ENCODE data around the gene LRRC37A3. TPM values are rescaled to one million over a fixed set of nuclear protein-coding genes. Genes with fewer than 3 reads are reported as not detected.
"Not testable (repeated sequence)": the region's sequence is repeated elsewhere in the genome, so short reads cannot be mapped to it uniquely, and the experiment has no call there.

LRRC37A3 gene
- total RNA-seq, 2 experiments from 2014 or later: 6.5 to 7.8 TPM

DNA sequence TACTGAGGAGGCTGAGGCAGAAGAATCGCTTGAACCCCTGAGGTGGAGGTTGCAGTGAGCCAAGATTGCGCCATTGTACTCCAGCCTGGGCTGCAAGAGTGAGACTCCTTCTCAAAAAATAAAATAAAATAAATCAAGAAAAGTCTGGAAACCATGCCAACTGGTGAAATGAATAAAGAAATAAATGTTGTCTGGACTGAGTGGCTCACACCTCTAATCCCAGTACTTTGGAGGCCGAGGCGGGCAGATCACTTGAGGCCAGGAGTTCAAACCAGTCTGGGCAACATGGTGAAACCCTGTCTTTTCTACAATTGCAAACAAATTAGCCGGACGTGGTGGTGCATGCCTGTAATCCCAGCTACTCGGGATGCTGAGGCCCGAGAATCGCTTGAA, 744 bp upstream of the LRRC37A3 start:
- peaks cover 15% of the 10 kb centered on the region for H3K4me1 Mint-ChIP-seq
- POLR2A ChIA-PET: no interaction called here
- no peak for DNase-seq
- H3K27me3 Mint-ChIP-seq: no peaks in the 10 kb centered on the region
- CTCF ChIA-PET: interaction anchor here (0.8 to 2.0 kb wide), 18 partner anchors 7 to 350 kb away, joined by 3 to 11 read pairs (median 4); no protein-coding TSS in a partner anchor
- H3K36me3 Mint-ChIP-seq (ENCODE audit: low read depth): peaks cover 2% of the 10 kb centered on the region
- H3K27ac Mint-ChIP-seq: peak overlapping the region; percentile 93
- H3K4me3 Mint-ChIP-seq: peak overlapping the region; percentile 81
- no peaks in the 10 kb centered on the region for H3K9me3 Mint-ChIP-seq

GRCh38 chr17:64918842-64919288, 413 bp downstream of the LRRC37A3 start:
- peak overlapping the region; percentile 93 for H3K27ac Mint-ChIP-seq
- POLR2A ChIA-PET; H3K27me3 Mint-ChIP-seq; H3K9me3 Mint-ChIP-seq; H3K36me3 Mint-ChIP-seq (ENCODE audit: low read depth): not testable (repeated sequence)
- H3K4me3 Mint-ChIP-seq: peak overlapping the region; percentile 81
- DNase-seq: peak; percentile 46
- CTCF ChIA-PET: interaction anchor here (0.6 to 2.0 kb wide), 22 partner anchors 9 to 500 kb away, joined by 3 to 11 read pairs (median 4); no protein-coding TSS in a partner anchor
- peaks cover 15% of the 10 kb centered on the region for H3K4me1 Mint-ChIP-seq

GRCh38 chr17:64917540-64917939, 1.7 kb downstream of the LRRC37A3 start:
- POLR2A ChIA-PET; H3K4me3 Mint-ChIP-seq; H3K27ac Mint-ChIP-seq; DNase-seq; H3K9me3 Mint-ChIP-seq; H3K36me3 Mint-ChIP-seq (ENCODE audit: low read depth); CTCF ChIA-PET; H3K27me3 Mint-ChIP-seq; H3K4me1 Mint-ChIP-seq: not testable (repeated sequence)

DNA sequence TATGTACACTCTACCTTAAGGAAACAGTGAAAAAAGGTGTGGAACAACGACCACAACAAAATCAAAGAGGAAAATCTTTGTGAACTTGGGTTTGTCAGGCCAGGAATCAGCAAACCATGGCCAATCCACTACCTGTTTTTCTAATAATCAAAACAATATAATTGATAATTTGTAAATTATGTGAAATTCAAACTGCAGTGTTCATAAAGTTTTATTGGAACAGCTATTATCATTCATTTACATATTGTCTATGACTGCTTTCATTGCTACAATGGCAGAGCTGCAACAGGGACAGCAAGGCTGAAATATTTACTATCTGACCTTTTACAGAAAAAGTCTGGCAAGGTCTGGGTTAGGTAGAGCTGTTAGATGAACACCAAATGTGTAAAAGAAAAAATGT, 4.0 kb downstream of the LRRC37A3 start:
- H3K27ac Mint-ChIP-seq; H3K9me3 Mint-ChIP-seq; H3K27me3 Mint-ChIP-seq; H3K4me3 Mint-ChIP-seq; H3K36me3 Mint-ChIP-seq (ENCODE audit: low read depth); POLR2A ChIA-PET; CTCF ChIA-PET; DNase-seq; H3K4me1 Mint-ChIP-seq: not testable (repeated sequence)

DNA sequence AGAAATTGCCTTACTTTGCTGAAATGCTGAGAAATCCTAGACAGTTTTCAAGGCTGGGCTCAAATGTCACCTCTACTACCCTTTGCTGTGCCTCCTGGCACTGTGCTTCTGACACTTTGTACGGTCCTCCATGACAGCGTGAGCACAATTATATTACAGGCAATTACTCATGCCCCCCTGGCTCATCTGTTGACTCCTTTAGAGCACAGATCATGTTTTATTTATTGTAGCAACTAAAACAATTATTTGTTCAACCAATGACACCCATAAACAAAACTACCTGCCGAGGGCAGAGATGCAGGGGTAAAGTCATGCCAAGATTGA, 9.1 kb downstream of the LRRC37A3 start:
- H3K27me3 Mint-ChIP-seq; DNase-seq; H3K27ac Mint-ChIP-seq; H3K36me3 Mint-ChIP-seq (ENCODE audit: low read depth); H3K9me3 Mint-ChIP-seq; CTCF ChIA-PET; H3K4me1 Mint-ChIP-seq; POLR2A ChIA-PET; H3K4me3 Mint-ChIP-seq: not testable (repeated sequence)

GRCh38 chr17:64909511-64910190, 9.6 kb downstream of the LRRC37A3 start:
- H3K4me1 Mint-ChIP-seq; H3K27ac Mint-ChIP-seq; POLR2A ChIA-PET; H3K9me3 Mint-ChIP-seq; DNase-seq; H3K4me3 Mint-ChIP-seq; H3K27me3 Mint-ChIP-seq; H3K36me3 Mint-ChIP-seq (ENCODE audit: low read depth); CTCF ChIA-PET: not testable (repeated sequence)

DNA sequence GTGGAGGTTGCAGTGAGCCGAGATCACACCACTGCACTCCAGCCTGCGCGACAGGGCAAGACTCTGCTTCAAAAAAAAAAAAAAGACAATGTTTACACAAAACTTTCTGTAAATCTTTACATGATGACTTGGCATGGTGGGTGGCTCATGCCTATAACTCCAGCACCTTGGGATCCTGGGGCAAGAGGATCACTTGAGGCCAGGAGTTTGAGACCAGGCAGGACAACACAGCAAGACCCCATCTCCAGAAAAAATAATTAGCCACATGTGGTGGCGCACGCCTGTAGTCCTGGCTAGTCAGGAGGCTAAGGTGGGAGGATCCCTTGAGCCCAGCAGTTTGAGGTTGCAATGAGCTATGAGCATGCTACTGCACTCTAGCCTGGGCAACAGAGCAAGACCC, 15.2 kb downstream of the LRRC37A3 start:
- H3K4me1 Mint-ChIP-seq; CTCF ChIA-PET; DNase-seq; H3K9me3 Mint-ChIP-seq; H3K36me3 Mint-ChIP-seq (ENCODE audit: low read depth); POLR2A ChIA-PET; H3K27me3 Mint-ChIP-seq; H3K27ac Mint-ChIP-seq; H3K4me3 Mint-ChIP-seq: not testable (repeated sequence)

DNA sequence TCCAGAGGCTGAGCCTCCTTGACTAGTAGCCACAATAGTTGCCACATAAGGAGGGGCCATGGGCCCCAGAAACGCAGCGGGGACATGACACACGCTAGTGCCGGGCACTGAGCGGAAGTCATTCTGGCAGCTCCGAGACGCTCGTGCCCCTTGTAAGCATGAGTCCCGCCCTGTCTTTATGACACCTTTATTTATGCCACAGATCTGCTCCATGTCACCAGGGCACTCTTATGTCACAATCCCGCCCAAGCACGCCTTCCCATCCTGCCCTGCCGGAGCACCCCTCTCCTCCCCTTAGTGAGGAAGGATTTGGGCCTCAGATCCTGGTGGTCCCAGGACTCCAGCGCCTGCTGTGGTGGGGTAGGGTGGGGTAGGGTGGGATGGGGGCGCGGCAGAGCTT, 22.1 kb downstream of the LRRC37A3 start:
- CTCF ChIA-PET; H3K9me3 Mint-ChIP-seq; POLR2A ChIA-PET; H3K27ac Mint-ChIP-seq; H3K4me1 Mint-ChIP-seq; H3K36me3 Mint-ChIP-seq (ENCODE audit: low read depth); DNase-seq; H3K27me3 Mint-ChIP-seq; H3K4me3 Mint-ChIP-seq: not testable (repeated sequence)

GRCh38 chr17:64874210-64874609, 45.1 kb downstream of the LRRC37A3 start:
- POLR2A ChIA-PET; CTCF ChIA-PET; H3K27me3 Mint-ChIP-seq; H3K4me1 Mint-ChIP-seq; H3K36me3 Mint-ChIP-seq (ENCODE audit: low read depth); H3K4me3 Mint-ChIP-seq; H3K9me3 Mint-ChIP-seq; H3K27ac Mint-ChIP-seq; DNase-seq: not testable (repeated sequence)

DNA sequence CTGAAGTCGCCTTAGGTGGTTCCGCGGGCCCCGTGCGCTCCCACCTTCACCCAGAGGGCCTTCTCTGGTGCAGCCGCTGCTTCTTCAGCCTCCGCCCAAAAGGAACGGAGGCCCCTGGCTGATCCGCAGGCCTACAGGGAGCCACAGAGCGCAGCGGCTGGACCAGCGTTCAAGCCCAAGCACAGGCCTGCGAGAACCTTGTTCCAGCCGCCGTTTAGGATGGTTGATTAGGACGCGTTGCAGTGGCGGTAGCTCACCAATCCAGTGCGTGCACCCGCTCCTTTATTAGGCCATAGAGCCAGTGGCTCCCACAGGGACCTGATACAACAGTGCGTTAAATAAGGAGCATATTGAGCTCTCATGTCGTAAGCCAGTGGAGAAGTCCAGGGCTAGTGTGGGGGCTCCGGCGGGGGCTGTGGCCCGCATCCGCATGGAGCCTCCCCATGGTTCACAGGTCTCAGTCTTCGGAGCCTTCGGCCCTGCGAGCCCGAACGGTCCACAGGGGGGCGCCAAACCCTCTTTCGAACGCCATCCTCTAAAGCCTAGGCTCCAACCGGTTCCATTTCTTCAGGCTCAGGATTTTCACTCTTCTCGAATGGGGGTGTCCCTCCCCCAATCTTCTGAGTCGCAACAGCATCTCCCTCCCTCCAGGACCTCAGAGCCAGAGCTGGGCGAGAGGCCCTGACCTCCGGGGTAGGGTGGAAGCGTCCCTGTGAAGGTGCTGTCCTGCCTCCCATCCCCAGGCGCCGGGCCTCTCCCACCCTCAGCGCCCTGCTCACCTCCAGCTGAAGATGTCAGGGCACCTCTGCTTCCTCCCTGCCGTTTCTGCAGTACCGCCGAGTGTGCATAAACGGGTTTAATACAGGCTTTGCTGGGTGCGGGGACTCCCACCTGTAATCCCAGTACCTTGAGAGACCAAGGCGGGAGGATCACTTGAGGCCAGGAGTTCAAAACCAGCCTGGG, 71.5 kb downstream of the LRRC37A3 start:
- H3K4me1 Mint-ChIP-seq; H3K9me3 Mint-ChIP-seq; POLR2A ChIA-PET; H3K4me3 Mint-ChIP-seq; H3K36me3 Mint-ChIP-seq (ENCODE audit: low read depth); H3K27me3 Mint-ChIP-seq; H3K27ac Mint-ChIP-seq: not testable (repeated sequence)
- DNase-seq: peak; percentile 77
- CTCF ChIA-PET: interaction anchor here (0.6 kb wide), 1 partner anchor 8 kb away, joined by 5 read pairs; no protein-coding TSS in a partner anchor

GRCh38 chr17:64846892-64847291, 72.4 kb downstream of the LRRC37A3 start:
- H3K27ac Mint-ChIP-seq; H3K27me3 Mint-ChIP-seq; H3K4me1 Mint-ChIP-seq; H3K36me3 Mint-ChIP-seq (ENCODE audit: low read depth); CTCF ChIA-PET; H3K4me3 Mint-ChIP-seq; H3K9me3 Mint-ChIP-seq; DNase-seq; POLR2A ChIA-PET: not testable (repeated sequence)

DNA sequence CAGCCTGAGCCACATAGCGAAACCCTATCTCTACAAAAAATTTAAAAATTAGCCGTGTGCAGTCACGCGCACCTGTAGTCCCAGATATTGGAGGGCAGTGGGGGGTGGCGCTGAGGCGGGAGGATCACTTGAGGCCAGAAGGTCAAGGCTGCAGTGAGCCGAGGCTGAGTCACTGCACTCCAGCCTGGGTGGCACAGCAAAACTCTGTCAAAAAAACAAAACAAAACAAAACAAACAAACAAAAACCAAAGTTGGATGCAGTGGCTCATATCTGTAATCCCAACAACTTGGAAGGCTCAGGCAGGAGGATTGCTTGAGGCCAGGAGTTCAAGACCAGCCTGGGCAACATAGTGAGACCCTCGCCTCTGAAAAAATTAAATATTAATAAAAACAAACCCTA, 75.4 kb downstream of the LRRC37A3 start:
- H3K9me3 Mint-ChIP-seq; DNase-seq; H3K36me3 Mint-ChIP-seq (ENCODE audit: low read depth); H3K4me3 Mint-ChIP-seq; H3K27me3 Mint-ChIP-seq; CTCF ChIA-PET; POLR2A ChIA-PET; H3K27ac Mint-ChIP-seq; H3K4me1 Mint-ChIP-seq: not testable (repeated sequence)

DNA sequence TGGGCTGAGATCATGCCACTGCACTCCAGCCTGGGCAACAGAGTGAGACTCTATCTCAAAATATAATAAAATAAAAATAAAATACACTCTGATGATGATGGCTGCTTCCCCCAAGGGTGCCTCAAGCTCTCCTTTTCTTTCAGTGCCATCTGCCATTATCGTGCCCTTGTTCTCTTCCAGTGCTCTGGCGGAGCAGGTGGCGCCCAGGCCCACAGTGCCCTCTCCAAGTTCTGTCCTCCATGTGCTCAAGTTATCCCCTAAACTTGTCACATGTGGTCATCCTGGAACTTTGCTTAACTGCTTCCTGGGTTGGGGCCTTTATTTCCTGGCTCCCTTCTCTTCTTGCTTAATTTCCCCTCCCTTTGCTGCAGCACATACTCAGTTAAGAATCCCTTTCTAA, 76.4 kb downstream of the LRRC37A3 start:
- H3K27me3 Mint-ChIP-seq; H3K36me3 Mint-ChIP-seq (ENCODE audit: low read depth); H3K9me3 Mint-ChIP-seq; POLR2A ChIA-PET; H3K4me3 Mint-ChIP-seq; DNase-seq; CTCF ChIA-PET; H3K27ac Mint-ChIP-seq; H3K4me1 Mint-ChIP-seq: not testable (repeated sequence)

DNA sequence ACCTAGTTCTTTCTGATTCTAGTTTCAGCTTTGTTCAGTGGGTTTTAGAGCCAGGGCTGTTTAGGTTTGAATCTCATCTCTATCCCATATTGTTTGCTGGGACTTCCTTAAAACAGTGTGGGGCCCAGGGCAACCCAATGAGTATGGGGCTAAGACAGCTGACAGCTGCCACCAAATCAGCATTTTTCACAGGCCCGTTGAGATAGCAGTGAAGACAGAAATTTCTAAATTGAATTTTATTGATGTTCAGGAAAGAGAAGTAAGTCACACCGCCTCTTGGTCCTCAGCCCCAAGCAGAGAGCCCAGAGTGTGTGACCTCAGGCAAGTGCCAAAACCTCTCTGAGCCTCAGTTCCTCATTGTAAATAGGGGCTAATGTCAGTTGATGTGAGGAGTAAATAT, 78.3 kb downstream of the LRRC37A3 start:
- H3K36me3 Mint-ChIP-seq (ENCODE audit: low read depth); H3K4me1 Mint-ChIP-seq; H3K4me3 Mint-ChIP-seq; CTCF ChIA-PET; H3K9me3 Mint-ChIP-seq; H3K27me3 Mint-ChIP-seq; DNase-seq; H3K27ac Mint-ChIP-seq; POLR2A ChIA-PET: not testable (repeated sequence)

Data from activated CD4-positive, alpha-beta T cell treated with anti-CD3 and anti-CD28 coated beads, Interleukin-2, amount 10 ng/mL, durations not matched to agents 7 days and 5 days (primary cell).